IPS-NIHi11 (cell line): Measurements from ENCODE around the gene ARHGEF3.

Source experiments
- DNase-seq: peaks from one replicate; pipeline ENCODE4 v3.0.0; 2012; ENCODE audit warnings: mixed read lengths, low spot score

Gene ARHGEF3

GRCh38 chr3:56822501-56822900, 20.8 kb upstream of the ARHGEF3 start:
- no peak for DNase-seq

- no peak for DNase-seq
Observed at GRCh38 chr3:56819016-56819809, 17.5 kb upstream of the ARHGEF3 start.

- DNase-seq = no peak
Observed at GRCh38 chr3:56818156-56818985, 16.6 kb upstream of the ARHGEF3 start.

GRCh38 chr3:56817646-56818045, 15.9 kb upstream of the ARHGEF3 start:
- DNase-seq = no peak

- no peak for DNase-seq
Observed at GRCh38 chr3:56816061-56816460, 14.3 kb upstream of the ARHGEF3 start.

- DNase-seq = no peak
Observed at GRCh38 chr3:56815589-56815988, 13.8 kb upstream of the ARHGEF3 start.

- no peak for DNase-seq
Observed at GRCh38 chr3:56813653-56813960, 11.9 kb upstream of the ARHGEF3 start.

- no peak for DNase-seq
Observed at GRCh38 chr3:56812754-56813652, 11.3 kb upstream of the ARHGEF3 start.

GRCh38 chr3:56811546-56812202, 9.9 kb upstream of the ARHGEF3 start:
- no peak for DNase-seq

GRCh38 chr3:56810577-56811545, 9.1 kb upstream of the ARHGEF3 start:
- no peak for DNase-seq

- DNase-seq = no peak
Observed at GRCh38 chr3:56806407-56806806, 4.7 kb upstream of the ARHGEF3 start.

GRCh38 chr3:56802790-56803189, 1.0 kb upstream of the ARHGEF3 start:
- no peak for DNase-seq

GRCh38 chr3:56802378-56802745, 613 bp upstream of the ARHGEF3 start:
- DNase-seq = no peak

- no peak for DNase-seq
Observed at GRCh38 chr3:56800832-56801661, 702 bp downstream of the ARHGEF3 start.

- no peak for DNase-seq
Observed at GRCh38 chr3:56800130-56800831, 1.5 kb downstream of the ARHGEF3 start.

GRCh38 chr3:56799251-56799882, 2.4 kb downstream of the ARHGEF3 start:
- DNase-seq = peak; percentile 33

- DNase-seq = no peak
Observed at GRCh38 chr3:56796996-56797395, 4.8 kb downstream of the ARHGEF3 start.

- DNase-seq = no peak
Observed at GRCh38 chr3:56796202-56796601, 5.5 kb downstream of the ARHGEF3 start.

- DNase-seq = no peak
Observed at GRCh38 chr3:56795829-56796185, 5.9 kb downstream of the ARHGEF3 start.
